Measurements from ENCODE around the gene ATP1B4.

ATP1B4 gene

GRCh38 chrX:120357186-120357585 lies 4.7 kb upstream of the ATP1B4 start:
- DNase-seq (ENCODE audit: insufficient read length, low spot score) (no peak), FAIRE-seq (no peak)
- TF ChIP-seq CTCF (IDR thresholded peaks at IDR 0.05; ENCODE audit: insufficient read depth, missing control alignments) = no peak

GRCh38 chrX:120358737-120359456 lies 3.0 kb upstream of the ATP1B4 start:
- FAIRE-seq = no peak
- DNase-seq (ENCODE audit: insufficient read length, low spot score) = no peak
- TF ChIP-seq CTCF (IDR thresholded peaks at IDR 0.05; ENCODE audit: insufficient read depth, missing control alignments) = no peak

- peak; percentile 38 for TF ChIP-seq CTCF (IDR thresholded peaks at IDR 0.05; ENCODE audit: insufficient read depth, missing control alignments)
- FAIRE-seq = no peak
- DNase-seq (ENCODE audit: insufficient read length, low spot score) = no peak
Observed at GRCh38 chrX:120365320-120365719, 3.4 kb downstream of the ATP1B4 start.

GRCh38 chrX:120365968-120366367 lies 4.1 kb downstream of the ATP1B4 start:
- no peak for FAIRE-seq
- no peak for DNase-seq (ENCODE audit: insufficient read length, low spot score)
- no peak for TF ChIP-seq CTCF (IDR thresholded peaks at IDR 0.05; ENCODE audit: insufficient read depth, missing control alignments)

- FAIRE-seq = no peak
- TF ChIP-seq CTCF (IDR thresholded peaks at IDR 0.05; ENCODE audit: insufficient read depth, missing control alignments) = no peak
- no peak for DNase-seq (ENCODE audit: insufficient read length, low spot score)
Observed at GRCh38 chrX:120366794-120367193, 4.9 kb downstream of the ATP1B4 start.

GRCh38 chrX:120367402-120368109 lies 5.7 kb downstream of the ATP1B4 start:
- no peak for FAIRE-seq

More at GRCh38 chrX:120367402-120368109, 5.7 kb downstream of the ATP1B4 start:
- DNase-seq (ENCODE audit: insufficient read length, low spot score) = no peak
- TF ChIP-seq CTCF (IDR thresholded peaks at IDR 0.05; ENCODE audit: insufficient read depth, missing control alignments) = no peak
